CD4-positive, alpha-beta T cell (primary cell): ENCODE measurements around the gene MTG1. TPM values are rescaled to one million over a fixed set of nuclear protein-coding genes. Genes with fewer than 3 reads are reported as not detected.
A peak's percentile ranks its signal among the peaks of the same experiment; 100 is the strongest.

Experiments
- ATAC-seq: fragments of 200-7000 bp; cut with Tn5 transposase; one replicate; pipeline ENCODE4 v1.10.0; 2022; ENCODE audit warnings: mild to moderate bottlenecking; ENCODE audit not compliant: poor library complexity
- CTCF ChIA-PET: fragments of 350-600 bp; sonication (Branson Sonifier 250); formaldehyde crosslinking; loops from one replicate; lab custom pipeline; 2021; ENCODE audit warnings: antibody characterized with exemption, inconsistent platforms; lab: Charles Lee
- POLR2A ChIA-PET: fragments of 350-600 bp; sonication (Branson Sonifier 250); formaldehyde crosslinking; loops from one replicate; lab custom pipeline; 2021; ENCODE audit warnings: antibody characterized with exemption, inconsistent platforms; lab: Charles Lee
- DNase-seq, 14 experiments: peaks; one replicate each; pipeline ENCODE4 v3.0.0-alpha.2; 2013 to 2020; ENCODE audit warnings: mixed read lengths in 2 of 14
- H3K27ac ChIP-seq, 2 donors: one replicate each; pipeline versions ENCODE4 v1.5.1 to v1.7.0; 2013; ENCODE audit warnings: low read length in 2 of 2, low read depth in 1 of 2, mild to moderate bottlenecking in 1 of 2
- H3K27me3 ChIP-seq, 2 experiments: 1 replicate in 1 of 2; 2 replicates in 1 of 2; pipeline versions ENCODE4 v1.6.1 to v1.7.0; 2013; ENCODE audit warnings: low read length in 2 of 2, control low read depth in 1 of 2, mild to moderate bottlenecking in 1 of 2, moderate library complexity in 1 of 2; ENCODE audit not compliant: insufficient read depth in 2 of 2, control insufficient read depth in 1 of 2
- H3K36me3 ChIP-seq: one replicate; pipeline ENCODE4 v1.6.1; 2013; ENCODE audit warnings: low read length, control low read depth; ENCODE audit not compliant: insufficient read depth
- H3K4me1 ChIP-seq: one replicate; pipeline ENCODE4 v1.6.1; 2013; ENCODE audit warnings: low read length, control low read depth; ENCODE audit not compliant: insufficient read depth
- H3K4me3 ChIP-seq: one replicate; pipeline ENCODE4 v1.5.1; 2013; ENCODE audit warnings: mild to moderate bottlenecking, low read length, moderate library complexity
- H3K9me3 ChIP-seq, 2 experiments: 1 replicate in 1 of 2; 2 replicates in 1 of 2; pipeline versions ENCODE4 v1.6.1 to v1.7.0; 2013; ENCODE audit warnings: low read length in 2 of 2, mild to moderate bottlenecking in 2 of 2, control low read depth in 1 of 2, moderate library complexity in 1 of 2; ENCODE audit not compliant: control insufficient read depth in 1 of 2, insufficient read depth in 1 of 2
- H3K27ac Mint-ChIP-seq: one replicate; pipeline ENCODE4 v1.8.0; 2020; ENCODE audit warnings: mixed read lengths
- H3K27me3 Mint-ChIP-seq: one replicate; pipeline ENCODE4 v1.8.0; 2021; ENCODE audit warnings: mixed read lengths
- H3K36me3 Mint-ChIP-seq: one replicate; pipeline ENCODE4 v1.8.0; 2021; ENCODE audit warnings: low read depth, mixed read lengths
- H3K4me1 Mint-ChIP-seq: one replicate; pipeline ENCODE4 v1.8.0; 2021; ENCODE audit warnings: low read depth, mixed read lengths
- H3K4me3 Mint-ChIP-seq: one replicate; pipeline ENCODE4 v1.8.0; 2020; ENCODE audit warnings: mild to moderate bottlenecking, mixed read lengths
- H3K9me3 Mint-ChIP-seq: one replicate; pipeline ENCODE4 v1.8.0; 2020; ENCODE audit warnings: mixed read lengths
- CTCF ChIP-seq: fragments of 200-600 bp; IDR thresholded peaks from one replicate; pipeline ENCODE4 v1.8.0; 2022; ENCODE audit warnings: antibody characterized with exemption, mild to moderate bottlenecking
- intact Hi-C, 2 experiments: fragments of 100-400 bp; cut with DNase I in 1 of 2; cut with micrococcal nuclease in 1 of 2; formaldehyde crosslinking; loops; one replicate each; pipeline versions ENCODE4 v1.15.1 to v1.9.0; 2023 to 2025; cut with DNase I, micrococcal nuclease
- total RNA-seq, 174 experiments: library from RNA in 2 of 174; stranded (reverse) in 2 of 174; gene quantifications; one replicate each; pipeline ENCODE4 v1.2.3 and lab custom pipeline; 2021 to 2026

The MTG1 gene
- total RNA-seq, 2 experiments from 2014 or later: 28.5 to 34.9 TPM

GRCh38 chr10:133419211-133419950, 25.4 kb downstream of the MTG1 start:
- no peaks in the 10 kb centered on the region for H3K4me1 Mint-ChIP-seq
- CTCF ChIA-PET: no interaction called here
- Histone ChIP-seq H3K4me1 (peaks cover 6% of the 10 kb centered on the region), H3K36me3 (peaks cover 23% of the 10 kb centered on the region), H3K27me3 (peaks cover 6 to 7% of the 10 kb centered on the region in 2 experiments), H3K9me3 (peaks cover 0 to 15% of the 10 kb centered on the region in 2 experiments), H3K27ac (no peak overlapping the region), H3K4me3 (no peak overlapping the region)
- intact Hi-C loops: no loop called here
- no peak overlapping the region for H3K4me3 Mint-ChIP-seq
- no peak overlapping the region for H3K27ac Mint-ChIP-seq
- H3K36me3 Mint-ChIP-seq: peaks cover 42% of the 10 kb centered on the region
- H3K9me3 Mint-ChIP-seq: no peaks in the 10 kb centered on the region
- POLR2A ChIA-PET: no interaction called here
- no peak for TF ChIP-seq CTCF
- no peaks in the 10 kb centered on the region for H3K27me3 Mint-ChIP-seq
- DNase-seq (peak in 1 of 14 experiments; percentile 32), ATAC-seq (no peak)

DNA sequence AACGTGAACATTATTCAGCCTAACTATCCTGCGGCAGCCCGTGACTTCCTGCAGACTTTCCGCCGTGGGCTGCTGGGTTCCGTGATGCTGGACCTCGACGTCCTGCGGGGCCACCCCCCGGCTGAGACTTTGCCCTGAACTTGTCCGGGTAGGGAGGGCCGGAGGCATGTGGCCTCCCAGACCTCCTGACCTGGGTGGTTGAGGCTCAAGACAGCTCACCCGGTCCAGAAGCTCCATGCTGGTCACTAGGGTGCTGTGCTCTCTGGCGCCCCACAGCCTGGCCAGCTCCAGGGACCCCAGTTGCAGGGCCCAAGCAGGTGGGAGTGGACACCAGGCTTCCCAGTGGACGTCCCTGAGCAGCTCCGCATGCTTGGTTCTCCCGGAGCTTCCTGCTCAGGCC, 26.1 kb downstream of the MTG1 start:
- Histone ChIP-seq H3K36me3 (peaks cover 23% of the 10 kb centered on the region), H3K9me3 (peaks cover 0 to 8% of the 10 kb centered on the region in 2 experiments), H3K27ac (no peak overlapping the region), H3K4me1 (peaks cover 6% of the 10 kb centered on the region), H3K27me3 (peaks cover 6 to 7% of the 10 kb centered on the region in 2 experiments), H3K4me3 (no peak overlapping the region)
- H3K4me1 Mint-ChIP-seq: no peaks in the 10 kb centered on the region
- TF ChIP-seq CTCF: no peak
- POLR2A ChIA-PET: no interaction called here
- no peak overlapping the region for H3K4me3 Mint-ChIP-seq
- H3K27me3 Mint-ChIP-seq: no peaks in the 10 kb centered on the region
- peaks cover 39% of the 10 kb centered on the region for H3K36me3 Mint-ChIP-seq
- no peaks in the 10 kb centered on the region for H3K9me3 Mint-ChIP-seq
- CTCF ChIA-PET: no interaction called here
- ATAC-seq (no peak), DNase-seq (no peak)
- intact Hi-C loops: no loop called here
- no peak overlapping the region for H3K27ac Mint-ChIP-seq

GRCh38 chr10:133420579-133420978, 26.6 kb downstream of the MTG1 start:
- Mint-ChIP-seq H3K27me3 (no peaks in the 10 kb centered on the region), H3K27ac (no peak overlapping the region), H3K4me3 (peak overlapping the region; percentile 11), H3K9me3 (no peaks in the 10 kb centered on the region), H3K36me3 (peaks cover 34% of the 10 kb centered on the region), H3K4me1 (no peaks in the 10 kb centered on the region)
- intact Hi-C loops: no loop called here
- no peak overlapping the region for H3K27ac ChIP-seq
- no peak for ATAC-seq
- POLR2A ChIA-PET: no interaction called here
- no peak overlapping the region for H3K4me3 ChIP-seq
- H3K36me3 ChIP-seq: peaks cover 18% of the 10 kb centered on the region
- CTCF ChIA-PET: no interaction called here
- H3K4me1 ChIP-seq: peaks cover 6% of the 10 kb centered on the region
- no peak for TF ChIP-seq CTCF
- peaks cover 0 to 6% of the 10 kb centered on the region in 2 experiments for H3K9me3 ChIP-seq
- no peak for DNase-seq
- peaks cover 6 to 7% of the 10 kb centered on the region in 2 experiments for H3K27me3 ChIP-seq
